Mesenchymal stem cell (in vitro differentiated cells and primary cell): ENCODE data around the gene KHNYN.
A peak's percentile ranks its signal among the peaks of the same experiment; 100 is the strongest.

ENCODE experiments used
- DNase-seq: peaks from one replicate; pipeline ENCODE4 v3.0.0-alpha.2; 2013
- H2AFZ ChIP-seq: one replicate; pipeline ENCODE4 v1.6.1; 2013; ENCODE audit warnings: low read depth, mild to moderate bottlenecking, control low read depth, inconsistent platforms, low read length, moderate library complexity
- H2AK5ac ChIP-seq: 2 replicates; pipeline ENCODE4 v1.6.1; 2013; ENCODE audit warnings: low read length, moderate library complexity, mild to moderate bottlenecking, inconsistent platforms; ENCODE audit not compliant: severe bottlenecking
- H2BK120ac ChIP-seq: one replicate; pipeline ENCODE4 v1.6.1; 2013; ENCODE audit warnings: low read depth, mild to moderate bottlenecking, inconsistent platforms, low read length, moderate library complexity
- H2BK12ac ChIP-seq, 2 experiments: one replicate each; pipeline ENCODE4 v1.6.1; 2013; ENCODE audit warnings: inconsistent platforms in 2 of 2, low read length in 2 of 2, mild to moderate bottlenecking in 2 of 2, moderate library complexity in 2 of 2, control low read depth in 1 of 2
- H2BK15ac ChIP-seq: one replicate; pipeline ENCODE4 v1.6.1; 2013; ENCODE audit warnings: mild to moderate bottlenecking, low read depth, inconsistent platforms; ENCODE audit not compliant: poor library complexity, severe bottlenecking
- H2BK5ac ChIP-seq: 2 replicates; pipeline ENCODE4 v1.6.1; 2013; ENCODE audit warnings: low read depth, mild to moderate bottlenecking, low read length, control low read depth, inconsistent platforms; ENCODE audit not compliant: poor library complexity, severe bottlenecking
- H3K14ac ChIP-seq, 2 experiments: one replicate each; pipeline ENCODE4 v1.6.1; 2013; ENCODE audit warnings: inconsistent platforms in 2 of 2, low read length in 2 of 2, control low read depth in 1 of 2, mild to moderate bottlenecking in 1 of 2, moderate library complexity in 1 of 2
- H3K18ac ChIP-seq, 2 experiments: one replicate each; pipeline ENCODE4 v1.6.1; 2013; ENCODE audit warnings: inconsistent platforms in 2 of 2, low read length in 2 of 2, control low read depth in 1 of 2, low read depth in 1 of 2, mild to moderate bottlenecking in 1 of 2
- H3K23ac ChIP-seq, 2 experiments: one replicate each; pipeline ENCODE4 v1.6.1; 2013; ENCODE audit warnings: inconsistent platforms in 2 of 2, low read length in 2 of 2, mild to moderate bottlenecking in 2 of 2, moderate library complexity in 2 of 2, control low read depth in 1 of 2
- H3K27ac ChIP-seq: 2 replicates; pipeline ENCODE4 v1.5.1; 2013; ENCODE audit warnings: mild to moderate bottlenecking, moderate library complexity, low read length, control low read depth, inconsistent platforms; ENCODE audit not compliant: poor library complexity, severe bottlenecking
- H3K27me3 ChIP-seq, 2 experiments: 2 replicates each; pipeline versions ENCODE4 v1.6.1 to v1.7.0; 2013; ENCODE audit warnings: low read length in 2 of 2, mild to moderate bottlenecking in 2 of 2, moderate library complexity in 2 of 2, control low read depth in 1 of 2, inconsistent platforms in 1 of 2; ENCODE audit not compliant: control insufficient read depth in 1 of 2, insufficient read depth in 1 of 2
- H3K36me3 ChIP-seq, 2 experiments: 2 replicates each; pipeline versions ENCODE4 v1.6.1 to v1.7.0; 2013; ENCODE audit warnings: low read length in 2 of 2, control low read depth in 1 of 2, inconsistent platforms in 1 of 2, low read depth in 1 of 2, mild to moderate bottlenecking in 1 of 2; ENCODE audit not compliant: insufficient read depth in 2 of 2, control insufficient read depth in 1 of 2
- H3K4ac ChIP-seq, 2 experiments: one replicate each; pipeline ENCODE4 v1.6.1; 2013; ENCODE audit warnings: inconsistent platforms in 2 of 2, low read length in 2 of 2, mild to moderate bottlenecking in 2 of 2, moderate library complexity in 2 of 2, control low read depth in 1 of 2, low read depth in 1 of 2
- H3K4me1 ChIP-seq: 2 replicates; pipeline ENCODE4 v1.6.1; 2013; ENCODE audit warnings: low read depth, low read length, control low read depth; ENCODE audit not compliant: control insufficient read depth, insufficient read depth
- H3K4me2 ChIP-seq: 2 replicates; pipeline ENCODE4 v1.6.1; 2013; ENCODE audit warnings: low read length, mild to moderate bottlenecking, inconsistent platforms; ENCODE audit not compliant: poor library complexity, severe bottlenecking
- H3K4me3 ChIP-seq, 2 experiments: 2 replicates each; pipeline versions ENCODE4 v1.5.1 to v1.7.0; 2013; ENCODE audit warnings: low read length in 2 of 2, mild to moderate bottlenecking in 2 of 2, control low read depth in 1 of 2, low read depth in 1 of 2; ENCODE audit not compliant: insufficient read depth in 1 of 2
- H3K79me1 ChIP-seq: replicated peaks from 2 replicates; pipeline ENCODE4 v1.6.1; 2013; ENCODE audit warnings: mild to moderate bottlenecking, control low read depth, low read length, inconsistent platforms; ENCODE audit not compliant: poor library complexity, severe bottlenecking
- H3K9ac ChIP-seq: 2 replicates; pipeline ENCODE4 v1.7.0; 2013; ENCODE audit warnings: mild to moderate bottlenecking, low read length, moderate library complexity
- H3K9me3 ChIP-seq: 2 replicates; pipeline ENCODE4 v1.7.0; 2013; ENCODE audit warnings: mild to moderate bottlenecking, low read length; ENCODE audit not compliant: control insufficient read depth
- H4K8ac ChIP-seq: one replicate; pipeline ENCODE4 v1.6.1; 2013; ENCODE audit warnings: inconsistent platforms, mild to moderate bottlenecking, low read length, moderate library complexity
- H4K91ac ChIP-seq: one replicate; pipeline ENCODE4 v1.6.1; 2013; ENCODE audit warnings: mild to moderate bottlenecking, low read length, inconsistent platforms
- WGBS: methylation state at CpG from one replicate; pipeline ENCODE4 v1.1.7; 2013; ENCODE audit warnings: mixed read lengths; 5-methylcytosine and 5-hydroxymethylcytosine counted together

KHNYN gene

DNA sequence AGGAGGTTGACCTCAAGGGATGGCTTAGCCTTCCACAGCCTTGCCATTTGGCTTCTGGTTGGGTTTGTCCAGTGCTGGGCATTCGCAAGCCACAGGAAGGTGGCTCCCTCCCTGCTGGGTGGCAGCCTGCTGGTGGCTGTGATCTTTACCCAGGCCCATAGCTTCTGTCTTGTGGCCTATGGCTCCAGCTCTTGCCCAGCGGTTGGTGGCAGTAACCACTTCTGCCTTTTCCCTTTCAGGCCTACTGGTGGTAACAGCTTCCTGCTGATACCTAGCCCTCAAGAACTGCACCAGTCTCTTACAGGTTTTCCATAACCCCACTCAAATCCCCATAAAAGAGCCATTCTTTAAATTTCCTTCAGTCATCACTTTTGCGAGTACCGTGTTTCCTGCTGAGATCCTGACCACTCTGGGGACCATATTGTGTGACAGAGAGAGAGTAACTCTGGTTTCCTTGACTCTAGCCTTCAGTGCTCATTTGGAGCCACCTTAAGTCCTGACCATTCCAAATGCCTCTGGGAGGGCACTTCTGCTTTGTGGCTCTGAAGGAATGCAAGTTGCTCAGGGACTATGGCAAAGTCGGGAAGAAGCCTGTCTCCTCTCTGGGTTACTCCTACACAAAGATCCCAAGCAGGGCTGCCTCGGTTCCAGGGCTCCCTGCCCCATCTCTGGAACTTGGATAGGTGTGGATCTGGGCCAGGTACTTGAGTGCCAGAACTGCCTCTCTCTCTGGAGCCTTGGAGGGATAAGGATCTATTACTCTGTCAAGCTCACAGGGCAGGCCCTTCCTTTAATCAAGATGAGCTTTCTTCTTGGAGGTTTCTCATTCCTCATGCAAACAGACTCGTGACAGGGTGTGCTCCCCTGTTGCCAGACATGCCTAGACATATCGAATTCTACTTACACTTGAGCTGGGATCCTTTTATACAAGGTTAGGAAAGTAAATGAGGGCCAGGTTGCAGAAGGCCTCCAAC, 33.9 kb upstream of the KHNYN start:
- Histone ChIP-seq H3K4me1 (peaks cover 21% of the 10 kb centered on the region), H3K4me2 (no peak overlapping the region), H2BK12ac (peak overlapping the region; percentile 18 to 29), H3K27ac (no peak overlapping the region), H3K36me3 (no peaks in the 10 kb centered on the region), H2AFZ (no peak overlapping the region), H2BK15ac (no peak overlapping the region), H3K27me3 (no peaks in the 10 kb centered on the region), H4K91ac (no peak overlapping the region), H2BK5ac (no peak overlapping the region), H3K79me1 (peaks cover 6% of the 10 kb centered on the region), H2AK5ac (no peak overlapping the region), H3K23ac (no peak overlapping the region), H3K9ac (peak overlapping the region; percentile 11), H4K8ac (peak overlapping the region; percentile 1), H3K14ac (no peak overlapping the region), H3K4me3 (no peak overlapping the region), H3K4ac (no peak overlapping the region), H3K18ac (no peak overlapping the region), H3K9me3 (no peaks in the 10 kb centered on the region), H2BK120ac (peak overlapping the region; percentile 29)
- DNase-seq, result no peak
- 82% methylated on average over 7 of the region's 8 CpGs for WGBS

DNA sequence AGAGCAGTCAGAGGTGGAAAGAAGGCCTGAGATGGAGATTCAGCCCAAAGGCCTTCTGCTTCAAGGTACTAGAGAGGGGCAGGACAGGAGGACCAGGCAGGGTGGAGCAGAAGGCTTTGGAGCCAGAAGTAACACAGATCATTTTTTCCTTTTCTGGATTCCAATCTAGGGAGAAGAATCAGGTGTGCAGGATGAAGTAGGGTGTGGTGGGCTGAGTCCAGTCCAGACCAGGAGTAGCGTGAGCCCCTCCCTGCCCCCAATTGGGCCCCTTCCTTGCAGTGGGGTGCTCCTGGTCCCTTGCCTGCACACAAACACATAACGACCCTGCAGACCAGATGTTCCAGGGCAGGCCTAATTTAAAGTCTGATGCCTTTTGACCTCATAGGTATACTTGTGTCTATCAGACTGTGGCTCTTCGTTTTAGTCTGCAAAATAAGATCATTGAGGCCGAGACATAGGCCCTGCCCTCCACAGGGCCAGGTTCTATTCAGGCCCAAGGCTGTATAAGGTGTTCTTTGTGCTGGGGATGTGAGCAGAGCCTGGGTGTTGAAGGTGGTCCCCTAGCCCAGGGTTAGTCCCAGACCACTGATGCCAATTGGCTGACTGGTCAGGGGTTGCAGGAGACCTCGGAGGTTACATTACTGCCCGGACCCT, 32.0 kb upstream of the KHNYN start:
- Histone ChIP-seq H3K36me3 (no peaks in the 10 kb centered on the region), H4K8ac (peak overlapping the region; percentile 85), H3K27me3 (no peaks in the 10 kb centered on the region), H3K4me1 (peaks cover 22% of the 10 kb centered on the region), H3K9ac (peak overlapping the region; percentile 56), H4K91ac (peak overlapping the region; percentile 74), H3K4me3 (peak overlapping the region in 1 of 2 experiments; percentile 36), H2BK12ac (peak overlapping the region in 1 of 2 experiments; percentile 29), H2AK5ac (peak overlapping the region; percentile 27), H3K18ac (peak overlapping the region; percentile 61 to 82), H3K4me2 (no peak overlapping the region), H2BK15ac (no peak overlapping the region), H3K27ac (no peak overlapping the region), H3K79me1 (peaks cover 9% of the 10 kb centered on the region), H3K4ac (peak overlapping the region; percentile 40 to 85), H3K14ac (no peak overlapping the region), H2BK120ac (no peak overlapping the region), H3K23ac (no peak overlapping the region), H2AFZ (no peak overlapping the region), H3K9me3 (no peaks in the 10 kb centered on the region), H2BK5ac (no peak overlapping the region)
- WGBS, result 73% methylated on average over 6 of the region's 6 CpGs
- DNase-seq, result no peak

- Histone ChIP-seq H2AFZ (no peak overlapping the region), H3K27ac (no peak overlapping the region), H4K8ac (peak overlapping the region; percentile 85), H3K9ac (peak overlapping the region; percentile 56), H2BK5ac (no peak overlapping the region), H3K27me3 (no peaks in the 10 kb centered on the region), H2BK15ac (no peak overlapping the region), H3K36me3 (no peaks in the 10 kb centered on the region), H2BK120ac (peak overlapping the region; percentile 74), H3K23ac (no peak overlapping the region), H2BK12ac (no peak overlapping the region), H3K4me1 (peaks cover 22% of the 10 kb centered on the region), H3K4me3 (peak overlapping the region in 1 of 2 experiments; percentile 36), H3K4me2 (no peak overlapping the region), H2AK5ac (no peak overlapping the region), H3K4ac (peak overlapping the region in 1 of 2 experiments; percentile 85), H4K91ac (peak overlapping the region; percentile 74), H3K18ac (peak overlapping the region in 1 of 2 experiments; percentile 61), H3K14ac (no peak overlapping the region), H3K79me1 (peaks cover 9% of the 10 kb centered on the region), H3K9me3 (no peaks in the 10 kb centered on the region)
- DNase-seq, result no peak
- WGBS, result 40% methylated on average over 1 of the region's 7 CpGs
Observed at GRCh38 chr14:24398293-24398652, 31.5 kb upstream of the KHNYN start.
